ENCODE measurements around the gene PPARG.
"Not testable (repeated sequence)": the region's sequence is repeated elsewhere in the genome, so short reads cannot be mapped to it uniquely, and the experiment has no call there.

PPARG gene

GRCh38 chr3:12288182-12289129 lies at the start of gene PPARG:
PPARG (plus strand) TSS chr3:12289070; CDS start chr3:12379712, 90,642 bp downstream.
- peak; percentile 31 for DNase-seq (ENCODE audit: low spot score)

GRCh38 chr3:12239301-12239700 lies 49.6 kb upstream of the PPARG start:
- no peak for DNase-seq (ENCODE audit: low spot score)

GRCh38 chr3:12242772-12243171 lies 46.1 kb upstream of the PPARG start:
- no peak for DNase-seq (ENCODE audit: low spot score)

GRCh38 chr3:12246497-12247163 lies 42.2 kb upstream of the PPARG start:
- no peak for DNase-seq (ENCODE audit: low spot score)

DNA sequence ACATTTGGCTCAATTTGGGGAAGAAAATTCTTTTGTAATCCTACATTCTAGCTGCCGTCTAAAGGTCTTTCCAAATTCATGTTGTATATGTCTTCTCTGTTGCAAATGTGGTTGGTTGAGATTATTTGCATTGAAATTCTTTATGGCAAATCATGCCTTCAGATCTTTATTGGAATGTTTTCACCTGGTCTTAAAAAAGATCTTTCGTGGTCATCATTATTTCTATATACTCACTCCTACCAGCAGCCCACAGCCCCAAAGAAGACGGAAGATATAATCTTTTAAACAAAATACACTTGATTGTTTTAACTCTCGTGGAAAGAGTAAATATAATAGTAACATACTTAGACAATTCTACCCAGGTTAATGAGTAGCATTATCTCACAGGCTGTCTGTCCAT lies 41.5 kb upstream of the PPARG start:
- no peak for DNase-seq (ENCODE audit: low spot score)

GRCh38 chr3:12249519-12249918 lies 39.4 kb upstream of the PPARG start:
- DNase-seq (ENCODE audit: low spot score): no peak

DNA sequence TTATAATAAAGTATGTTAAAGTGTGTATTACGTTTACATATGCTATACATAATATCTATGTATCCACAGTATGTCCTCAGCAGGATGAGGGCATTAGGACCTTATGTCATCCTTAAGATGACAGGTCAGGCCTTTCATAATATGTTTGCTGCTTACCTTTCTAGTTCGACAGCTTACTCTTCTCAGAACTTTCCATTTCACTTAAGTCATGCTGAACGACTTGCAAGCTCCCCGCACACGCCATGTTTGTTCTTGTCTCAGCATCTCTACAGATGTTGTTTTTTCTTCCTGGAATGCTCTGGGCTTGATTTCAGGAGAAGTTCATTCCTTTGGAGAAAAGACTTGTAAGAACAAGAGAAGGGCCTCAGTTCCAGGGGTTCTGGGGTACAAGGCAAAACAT lies 36.0 kb upstream of the PPARG start:
- no peak for DNase-seq (ENCODE audit: low spot score)

- DNase-seq (ENCODE audit: low spot score): no peak
These were observed 35.1 kb upstream of the PPARG start for GRCh38 chr3:12253516-12254343.

DNA sequence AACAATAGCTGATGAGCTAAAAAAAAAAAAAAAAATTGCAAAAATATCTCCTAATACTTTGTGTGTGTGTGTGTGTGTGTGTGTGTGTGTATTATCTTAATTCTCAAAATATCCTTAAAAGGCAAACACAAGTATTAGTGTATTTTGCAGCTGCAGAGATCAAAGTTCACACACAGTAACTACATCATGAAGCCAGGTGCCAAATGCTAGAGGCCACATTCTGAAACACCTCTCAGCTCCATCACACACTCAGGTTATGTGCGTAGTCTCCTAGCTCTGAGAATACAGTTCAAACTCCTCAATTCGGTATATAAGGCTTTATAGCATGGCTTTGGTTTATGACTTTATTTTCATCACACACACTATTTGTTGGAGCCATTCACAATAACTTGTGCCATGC lies 33.5 kb upstream of the PPARG start:
- DNase-seq (ENCODE audit: low spot score): no peak

GRCh38 chr3:12258911-12259310 lies 30.0 kb upstream of the PPARG start:
- DNase-seq (ENCODE audit: low spot score): no peak

DNA sequence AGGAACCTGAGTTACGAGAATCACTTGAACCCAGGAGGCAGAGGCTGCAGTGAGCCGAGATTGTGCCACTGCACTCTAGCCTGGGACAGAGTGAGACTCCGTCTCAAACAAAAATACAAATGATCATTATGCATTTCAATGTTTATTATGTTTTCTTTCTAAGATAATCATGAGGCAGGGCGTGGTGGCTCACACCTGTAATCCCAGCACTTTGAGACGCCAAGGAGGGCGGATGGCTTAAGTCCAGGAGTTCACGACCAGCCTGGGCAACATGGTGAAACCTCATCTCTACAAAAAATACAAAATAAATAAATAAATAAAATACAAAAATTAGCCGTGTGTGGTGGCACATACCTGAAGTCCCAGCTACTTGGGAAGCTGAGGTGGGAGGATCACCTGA lies 26.7 kb upstream of the PPARG start:
- DNase-seq (ENCODE audit: low spot score): not testable (repeated sequence)

- DNase-seq (ENCODE audit: low spot score): no peak
These were observed 23.4 kb upstream of the PPARG start for GRCh38 chr3:12265508-12265907.

DNA sequence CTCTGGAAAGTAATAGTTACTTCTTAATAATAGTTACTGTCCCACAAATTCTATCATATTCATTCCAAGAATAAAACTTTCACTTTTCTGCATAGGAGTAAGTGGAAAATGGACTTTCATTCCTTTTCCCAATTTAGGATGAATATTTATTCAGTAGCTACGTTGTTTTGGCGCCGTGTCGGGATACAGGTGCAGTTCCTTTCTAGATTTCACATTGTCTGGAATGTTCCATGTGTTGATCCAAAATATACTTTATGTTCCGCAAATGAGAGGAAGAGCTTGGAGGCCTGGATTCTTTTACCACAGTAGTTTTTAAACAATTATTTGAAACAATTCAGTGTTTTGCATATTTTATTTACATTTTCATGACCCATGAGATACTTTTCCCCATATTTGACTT lies 22.8 kb upstream of the PPARG start:
- no peak for DNase-seq (ENCODE audit: low spot score)

GRCh38 chr3:12267376-12268030 lies 21.4 kb upstream of the PPARG start:
- DNase-seq (ENCODE audit: low spot score): no peak

DNA sequence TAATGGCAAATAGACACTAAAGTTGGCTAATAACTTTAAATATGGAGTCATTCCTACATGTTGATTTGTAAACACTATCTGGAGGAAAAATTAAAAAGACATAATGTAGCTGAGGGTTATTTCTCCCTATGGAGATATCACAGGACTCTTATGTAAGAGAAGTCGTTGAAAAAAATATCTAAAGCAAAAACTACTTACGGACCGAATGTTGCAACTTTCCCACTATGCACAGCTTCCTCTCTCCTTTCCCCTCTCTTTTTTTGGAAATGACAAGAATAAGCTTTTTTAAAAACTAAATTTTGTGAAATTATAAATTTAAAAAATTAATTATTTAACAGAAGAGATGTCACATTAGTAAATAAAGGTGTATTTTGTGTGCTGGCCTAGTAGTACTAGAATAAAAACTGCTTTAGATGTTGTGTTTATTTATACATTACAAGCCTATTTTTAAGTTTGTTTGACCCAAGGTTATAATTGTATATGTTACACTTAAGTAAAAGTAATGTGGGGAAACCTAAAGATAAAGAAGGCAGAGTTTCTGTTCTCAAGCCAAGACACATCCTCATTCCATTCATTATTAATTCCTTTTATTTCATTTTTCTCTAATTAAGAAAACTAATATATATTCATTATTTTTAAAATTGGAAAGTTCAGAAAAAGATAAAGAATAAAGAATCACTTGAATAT lies 20.7 kb upstream of the PPARG start:
- no peak for DNase-seq (ENCODE audit: low spot score)

- DNase-seq (ENCODE audit: low spot score): no peak
These were observed 17.9 kb upstream of the PPARG start for GRCh38 chr3:12270976-12271375.

GRCh38 chr3:12273045-12273695 lies 15.7 kb upstream of the PPARG start:
- no peak for DNase-seq (ENCODE audit: low spot score)

DNA sequence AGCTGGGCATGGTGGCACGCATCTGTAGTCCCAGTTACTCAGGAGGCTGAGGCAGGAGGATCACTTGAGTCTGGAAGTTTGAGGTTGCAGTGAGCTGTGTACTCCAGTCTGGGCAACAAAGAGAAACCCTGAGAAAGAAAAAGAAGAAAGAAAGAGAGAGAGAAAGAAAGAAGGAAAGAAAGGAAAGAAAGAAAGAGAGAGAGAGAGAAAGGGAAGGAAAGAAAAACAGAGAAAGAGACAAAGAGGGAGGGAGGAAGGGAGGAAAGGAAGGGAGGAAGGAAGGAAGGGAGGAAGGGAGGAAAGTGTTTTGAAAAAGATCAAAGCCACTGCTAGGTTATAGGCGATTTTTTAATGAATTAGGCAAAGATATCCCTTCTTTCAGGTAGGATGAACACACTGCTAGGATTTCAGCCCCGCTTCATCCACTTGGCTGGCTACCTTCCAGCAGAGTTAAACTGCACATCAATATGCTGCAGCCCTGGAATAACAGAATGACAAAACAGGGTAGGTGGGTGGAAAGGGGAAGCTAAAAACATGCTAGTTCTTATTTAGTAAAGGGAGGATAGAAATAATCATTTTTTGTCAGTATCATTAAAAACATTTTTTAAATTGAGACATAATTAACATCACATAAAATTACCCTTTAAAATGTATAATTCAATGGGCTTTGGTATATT lies 12.8 kb upstream of the PPARG start:
- no peak for DNase-seq (ENCODE audit: low spot score)

- DNase-seq (ENCODE audit: low spot score): not testable (repeated sequence)
These were observed 12.0 kb upstream of the PPARG start for GRCh38 chr3:12276827-12277226.

DNA sequence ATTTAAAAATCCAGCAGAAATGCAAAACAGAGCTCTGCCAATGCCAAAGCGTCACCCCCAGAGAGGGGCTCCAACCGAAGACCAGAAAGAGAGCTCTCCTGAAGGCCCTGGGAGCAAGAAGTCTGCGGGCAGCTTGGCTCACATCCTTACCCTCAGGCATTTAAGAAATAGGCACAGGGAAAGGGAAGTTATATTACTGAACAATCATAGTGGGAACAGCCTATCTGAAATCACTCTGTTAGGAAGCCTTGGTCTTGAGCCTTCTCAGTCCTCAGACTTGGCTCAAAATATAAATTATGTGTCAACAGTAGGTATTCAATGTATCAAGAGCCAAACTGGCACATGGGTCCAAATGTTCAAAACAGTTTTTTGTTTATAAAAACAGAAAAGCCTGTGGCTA lies 10.3 kb upstream of the PPARG start:
- no peak for DNase-seq (ENCODE audit: low spot score)

Data from kidney capillary endothelial cell (primary cell).